GM21367 (cell line): ENCODE results near the gene STIM1.
"Not testable (repeated sequence)": the region's sequence is repeated elsewhere in the genome, so short reads cannot be mapped to it uniquely, and the experiment has no call there.

ENCODE experiments used
- ATAC-seq: cut with Tn5 transposase; IDR thresholded peaks from one replicate; pipeline ENCODE4 v1.9.1; 2021; ENCODE audit not compliant: unreplicated experiment

STIM1 gene

DNA sequence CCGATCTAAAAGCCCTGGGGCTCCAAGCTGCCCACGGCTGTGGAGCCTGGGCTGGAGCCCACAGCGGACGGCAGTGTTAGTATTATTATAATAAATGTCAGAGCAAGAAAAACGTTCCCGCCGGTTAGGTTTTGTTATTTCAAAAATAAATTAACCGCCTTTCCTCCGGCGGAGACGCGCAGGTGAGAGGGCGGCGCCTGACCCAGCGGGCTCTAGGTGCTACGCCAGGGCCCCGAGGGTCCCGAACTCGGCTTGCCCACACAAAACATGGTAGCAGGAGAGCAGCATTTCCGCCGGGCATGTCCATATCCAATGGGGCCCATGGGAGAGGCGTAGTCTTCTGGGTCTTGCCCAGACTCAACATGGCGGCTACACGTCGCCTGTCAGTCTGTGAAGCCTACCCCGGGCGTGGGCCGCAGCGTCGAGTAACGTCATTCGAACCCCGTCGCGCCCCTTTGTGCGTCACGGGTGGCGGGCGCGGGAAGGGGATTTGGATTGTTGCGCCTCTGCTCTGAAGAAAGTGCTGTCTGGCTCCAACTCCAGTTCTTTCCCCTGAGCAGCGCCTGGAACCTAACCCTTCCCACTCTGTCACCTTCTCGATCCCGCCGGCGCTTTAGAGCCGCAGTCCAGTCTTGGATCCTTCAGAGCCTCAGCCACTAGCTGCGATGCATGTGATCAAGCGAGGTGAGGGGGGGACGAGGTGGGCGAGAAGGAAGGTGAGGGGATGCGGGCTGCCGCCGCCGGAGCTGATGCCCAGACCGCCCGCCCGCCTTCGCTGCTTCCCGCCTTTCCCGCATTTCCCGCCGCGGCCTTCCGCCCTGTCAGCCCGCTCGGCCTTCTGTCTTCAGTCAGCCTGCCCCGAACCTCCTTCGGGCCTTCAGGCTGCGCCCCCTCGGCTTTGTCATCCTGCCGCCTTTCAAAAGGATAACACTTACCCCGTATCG, 239.2 kb downstream of the STIM1 start, which contains the start of gene RRM1:
TSS of gene RRM1 (plus strand) at position 452 of the 944 bp plus-strand sequence. CDS start at position 666, 214 bp downstream.
- peak; percentile 93 for ATAC-seq

DNA sequence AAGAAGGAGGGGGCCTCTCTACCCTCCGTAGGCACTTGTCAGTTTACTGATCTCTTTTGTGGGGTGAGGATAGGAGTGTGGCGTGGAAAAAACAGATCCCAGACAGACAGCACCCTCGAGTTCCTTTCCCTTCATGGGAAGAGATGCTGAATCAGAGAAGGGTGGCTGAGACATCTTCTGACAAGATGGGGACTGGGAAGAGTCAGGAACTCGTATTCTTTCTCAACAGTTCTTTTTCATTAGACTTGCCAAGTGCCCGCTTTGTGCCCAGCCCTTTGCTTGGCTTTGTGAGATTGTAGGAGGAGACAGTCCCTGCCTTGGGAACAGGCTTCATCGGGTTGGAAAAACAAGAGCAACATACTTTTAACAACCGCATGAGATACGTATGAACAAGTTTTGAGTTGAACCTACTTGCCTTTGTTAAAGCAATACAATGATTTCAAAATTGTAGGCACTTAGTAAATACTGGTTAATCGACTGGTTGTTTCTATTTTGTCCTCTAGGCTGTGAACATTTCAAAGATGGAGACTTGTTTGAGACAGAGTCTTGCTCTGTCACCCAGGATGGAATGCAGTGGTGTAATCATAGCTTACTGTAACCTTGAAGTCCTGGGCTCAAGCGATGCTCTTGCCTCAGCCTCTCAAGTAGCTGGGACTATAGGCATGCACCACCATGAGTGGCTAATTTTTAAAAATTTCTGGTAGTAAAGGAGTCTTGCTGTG, 240.2 kb downstream of the STIM1 start:
- no peak for ATAC-seq

DNA sequence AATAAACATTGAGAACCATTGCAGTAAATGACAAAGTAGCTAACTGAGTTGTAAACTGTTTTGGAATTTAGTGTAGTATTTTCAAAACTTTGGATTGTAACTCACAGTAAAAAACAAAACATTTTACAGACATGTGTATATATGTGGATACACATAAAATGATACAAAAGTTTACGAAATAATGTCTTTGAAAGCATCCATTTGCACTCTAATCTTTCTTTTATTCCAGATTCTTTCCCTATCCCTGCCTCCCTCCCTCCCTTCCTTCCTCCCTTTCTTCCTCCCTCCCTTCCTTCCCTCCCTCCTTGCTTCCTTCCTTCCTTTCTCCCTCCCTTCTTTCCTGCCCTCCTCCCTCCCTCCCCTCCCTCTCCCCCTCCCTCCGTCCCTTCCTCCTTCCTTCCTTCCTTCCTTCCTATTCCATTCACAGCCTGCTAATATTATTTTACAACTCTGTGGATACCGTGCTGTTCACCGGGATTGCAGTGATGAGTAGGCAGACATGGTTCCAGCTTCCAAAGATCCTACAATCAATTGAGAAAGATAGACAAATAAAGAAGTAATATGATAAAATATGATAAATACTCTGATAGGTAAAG, 242.7 kb downstream of the STIM1 start:
- ATAC-seq = no peak

DNA sequence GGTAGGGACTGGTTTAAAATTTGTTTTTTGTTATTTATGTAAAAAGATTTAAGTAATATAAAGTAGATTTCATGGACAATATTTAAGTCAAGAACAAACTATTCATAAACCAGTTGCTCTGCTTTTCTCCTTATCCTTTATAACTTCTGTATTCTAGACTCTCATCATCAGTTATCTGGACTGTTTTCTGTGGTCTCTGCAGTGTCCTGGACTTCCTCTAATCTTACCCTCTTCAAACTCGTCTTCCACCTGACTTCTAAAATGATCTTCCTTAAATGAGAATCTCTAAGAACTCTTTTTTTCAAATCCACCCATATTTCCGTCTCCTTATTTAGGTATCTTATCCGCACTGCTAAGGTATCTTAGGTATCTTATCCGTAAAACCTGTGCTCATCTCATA, 247.2 kb downstream of the STIM1 start:
- ATAC-seq = no peak

DNA sequence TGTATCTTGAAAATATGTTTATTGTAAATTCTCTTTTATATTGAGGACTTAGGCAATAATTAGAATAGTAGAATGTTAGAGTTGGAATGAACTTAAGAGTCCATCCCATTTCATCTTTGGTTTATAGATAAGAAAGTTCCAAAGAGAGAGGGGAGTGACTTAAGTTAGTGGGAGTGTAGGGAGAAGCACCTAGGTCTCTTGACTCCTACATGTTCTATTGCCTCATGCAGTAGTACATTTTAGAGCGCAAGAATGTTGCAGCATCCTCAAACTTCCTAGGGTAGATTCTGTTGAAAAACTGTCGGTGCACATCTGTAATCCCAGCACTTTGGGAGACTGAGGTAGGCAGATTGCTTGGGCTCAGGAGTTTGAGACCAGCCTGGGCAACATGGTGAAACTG, 247.8 kb downstream of the STIM1 start:
- ATAC-seq = no peak

DNA sequence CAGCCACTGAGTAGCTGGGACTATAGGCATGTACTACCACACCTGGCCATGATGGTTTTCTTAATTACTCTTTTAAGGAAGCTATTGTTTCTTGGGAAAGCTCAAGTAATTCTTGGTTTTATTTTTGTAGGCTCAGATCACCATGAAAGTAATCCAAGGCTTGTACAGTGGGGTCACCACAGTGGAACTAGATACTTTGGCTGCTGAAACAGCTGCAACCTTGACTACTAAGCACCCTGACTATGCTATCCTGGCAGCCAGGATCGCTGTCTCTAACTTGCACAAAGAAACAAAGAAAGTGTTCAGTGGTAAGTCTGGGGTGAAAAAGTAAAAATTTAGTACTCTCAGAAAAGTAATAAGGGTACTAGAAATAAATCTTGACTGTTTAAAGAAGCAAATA, 250.5 kb downstream of the STIM1 start:
- no peak for ATAC-seq

DNA sequence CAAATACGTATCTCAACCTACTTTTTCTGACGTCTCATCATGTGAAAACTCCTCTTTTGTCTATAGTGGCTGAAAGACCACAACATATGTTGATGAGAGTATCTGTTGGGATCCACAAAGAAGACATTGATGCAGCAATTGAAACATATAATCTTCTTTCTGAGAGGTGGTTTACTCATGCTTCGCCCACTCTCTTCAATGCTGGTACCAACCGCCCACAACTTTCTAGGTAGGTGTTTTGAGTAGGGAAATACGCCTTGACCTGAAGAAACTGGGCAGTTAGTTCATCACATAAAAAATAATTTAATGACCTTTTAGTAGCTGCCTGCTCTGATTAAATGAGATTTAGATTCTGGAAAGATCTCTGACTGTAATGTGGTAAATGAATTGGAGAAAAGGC, 256.4 kb downstream of the STIM1 start:
- no peak for ATAC-seq

DNA sequence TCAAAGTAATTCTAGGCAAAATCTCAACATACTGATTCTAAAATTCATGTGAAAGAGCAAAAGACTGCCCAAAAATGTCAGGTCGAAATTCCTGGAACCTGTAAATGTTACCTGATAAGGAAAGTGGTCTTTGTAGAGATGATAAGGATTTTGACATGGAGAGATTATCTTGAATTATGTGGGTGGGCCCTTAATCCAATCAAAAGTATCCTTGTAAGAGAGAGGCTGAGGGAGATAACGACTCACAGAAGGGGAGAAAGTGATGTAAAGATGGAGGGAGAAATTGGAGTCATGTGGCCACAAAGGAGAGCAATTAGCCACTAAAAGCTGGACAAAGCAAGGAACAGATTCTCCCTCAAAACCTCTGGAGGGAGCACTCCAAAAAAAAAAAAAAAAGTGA, 259.7 kb downstream of the STIM1 start:
- no peak for ATAC-seq

DNA sequence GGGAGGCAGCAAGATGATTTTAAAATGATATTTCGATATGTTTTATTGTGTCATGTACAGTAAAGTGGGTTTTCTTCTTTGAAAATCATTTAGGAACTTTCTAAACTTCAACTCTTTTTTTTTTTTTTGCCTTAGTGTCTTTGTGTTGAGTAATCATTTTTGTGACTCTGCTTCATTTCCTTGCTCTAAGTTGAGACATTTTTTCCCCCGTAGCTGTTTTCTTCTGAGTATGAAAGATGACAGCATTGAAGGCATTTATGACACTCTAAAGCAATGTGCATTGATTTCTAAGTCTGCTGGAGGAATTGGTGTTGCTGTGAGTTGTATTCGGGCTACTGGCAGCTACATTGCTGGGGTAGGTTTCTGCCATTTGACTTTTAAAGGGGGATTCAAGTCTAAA, 262.6 kb downstream of the STIM1 start:
- no peak for ATAC-seq

DNA sequence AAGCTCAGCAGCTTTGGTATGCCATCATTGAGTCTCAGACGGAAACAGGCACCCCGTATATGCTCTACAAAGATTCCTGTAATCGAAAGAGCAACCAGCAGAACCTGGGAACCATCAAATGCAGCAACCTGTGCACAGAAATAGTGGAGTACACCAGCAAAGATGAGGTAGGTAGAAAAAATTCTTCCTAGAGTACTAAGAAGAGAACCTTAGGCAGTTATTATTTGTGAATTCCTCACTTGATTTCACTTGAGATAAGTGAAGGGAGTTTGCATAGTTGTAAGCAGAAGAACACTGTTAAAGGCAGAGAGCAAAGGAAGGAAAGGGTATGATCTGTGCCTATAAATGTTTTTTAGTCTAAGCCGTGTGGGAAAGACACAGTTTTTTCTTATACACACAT, 267.8 kb downstream of the STIM1 start:
- no peak for ATAC-seq

DNA sequence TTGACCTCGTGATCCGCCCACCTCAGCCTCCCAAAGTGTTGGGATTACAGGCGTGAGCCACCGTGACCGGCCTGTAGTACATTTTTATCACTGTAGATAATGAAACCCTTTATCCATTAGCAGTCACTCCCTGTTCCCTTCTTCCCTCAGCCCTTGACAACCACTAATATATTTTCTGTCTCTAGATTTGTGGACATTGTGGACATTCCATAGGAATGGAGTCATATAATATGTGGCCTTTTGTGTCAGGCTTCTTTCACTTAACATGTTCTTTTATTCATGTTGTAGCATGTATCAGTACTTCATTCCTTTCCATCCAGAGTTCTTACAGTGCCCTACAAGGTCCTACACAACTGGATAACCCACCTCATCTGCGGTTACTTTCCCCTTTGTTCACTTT, 269.7 kb downstream of the STIM1 start:
- ATAC-seq = no peak

DNA sequence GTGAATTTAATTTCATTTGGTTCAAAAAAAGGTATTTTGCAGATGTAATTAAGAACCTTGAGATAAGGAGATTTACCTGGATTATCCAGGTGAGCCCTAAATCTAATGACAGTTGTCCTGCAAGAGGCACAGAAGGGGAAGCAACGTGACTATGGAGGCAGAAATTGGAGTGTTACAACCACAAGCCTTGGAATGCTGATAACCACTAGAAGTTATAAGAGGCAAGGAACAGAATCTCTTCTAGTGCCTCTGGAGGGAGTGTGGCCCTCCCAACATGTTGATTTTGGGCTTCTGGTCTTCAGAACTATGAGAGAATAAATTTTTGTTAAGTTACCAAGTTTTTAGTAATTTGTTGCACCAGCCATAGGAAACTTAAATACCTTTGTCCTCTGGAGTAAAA, 271.9 kb downstream of the STIM1 start:
- no peak for ATAC-seq

DNA sequence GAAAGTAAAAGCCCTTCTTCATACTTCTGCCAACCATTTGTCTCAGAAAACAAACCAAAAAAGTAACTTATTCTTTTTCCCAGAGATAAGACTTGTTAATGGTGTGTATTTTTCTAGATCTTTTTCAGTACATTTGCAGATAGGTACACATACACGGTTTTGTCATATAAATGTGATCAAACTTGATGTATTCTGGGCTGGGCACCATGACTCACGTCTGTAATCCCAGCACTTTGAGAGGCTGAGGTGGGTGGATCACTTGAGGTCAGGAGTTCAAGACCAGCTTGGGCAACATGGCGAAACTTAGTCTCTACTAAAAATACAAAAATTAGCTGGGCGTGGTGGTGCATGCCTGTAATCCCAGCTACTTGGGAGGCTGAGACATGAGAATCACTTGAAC, 274.8 kb downstream of the STIM1 start:
- ATAC-seq = not testable (repeated sequence)

DNA sequence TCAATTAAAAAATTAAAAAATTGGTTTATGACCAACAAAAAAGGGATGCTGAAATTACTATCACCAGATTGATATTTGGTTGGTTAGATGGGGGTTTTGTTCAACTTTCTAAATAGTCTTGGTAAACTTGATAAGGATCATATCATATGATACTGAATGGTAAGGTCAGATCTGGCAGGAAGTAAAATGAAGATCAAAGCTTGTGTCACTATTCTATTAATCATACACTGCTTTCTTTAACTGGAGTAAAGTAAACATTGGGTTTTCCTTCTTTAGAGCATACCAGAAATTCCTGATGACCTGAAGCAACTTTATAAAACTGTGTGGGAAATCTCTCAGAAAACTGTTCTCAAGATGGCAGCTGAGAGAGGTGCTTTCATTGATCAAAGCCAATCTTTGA, 279.3 kb downstream of the STIM1 start:
- ATAC-seq = no peak

DNA sequence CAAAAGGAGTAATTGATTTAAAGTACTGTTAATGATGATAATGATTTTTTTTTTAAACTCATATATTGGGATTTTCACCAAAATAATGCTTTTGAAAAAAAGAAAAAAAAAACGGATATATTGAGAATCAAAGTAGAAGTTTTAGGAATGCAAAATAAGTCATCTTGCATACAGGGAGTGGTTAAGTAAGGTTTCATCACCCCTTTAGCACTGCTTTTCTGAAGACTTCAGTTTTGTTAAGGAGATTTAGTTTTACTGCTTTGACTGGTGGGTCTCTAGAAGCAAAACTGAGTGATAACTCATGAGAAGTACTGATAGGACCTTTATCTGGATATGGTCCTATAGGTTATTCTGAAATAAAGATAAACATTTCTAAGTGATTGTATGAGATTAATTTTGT, 283.0 kb downstream of the STIM1 start:
- no peak for ATAC-seq

DNA sequence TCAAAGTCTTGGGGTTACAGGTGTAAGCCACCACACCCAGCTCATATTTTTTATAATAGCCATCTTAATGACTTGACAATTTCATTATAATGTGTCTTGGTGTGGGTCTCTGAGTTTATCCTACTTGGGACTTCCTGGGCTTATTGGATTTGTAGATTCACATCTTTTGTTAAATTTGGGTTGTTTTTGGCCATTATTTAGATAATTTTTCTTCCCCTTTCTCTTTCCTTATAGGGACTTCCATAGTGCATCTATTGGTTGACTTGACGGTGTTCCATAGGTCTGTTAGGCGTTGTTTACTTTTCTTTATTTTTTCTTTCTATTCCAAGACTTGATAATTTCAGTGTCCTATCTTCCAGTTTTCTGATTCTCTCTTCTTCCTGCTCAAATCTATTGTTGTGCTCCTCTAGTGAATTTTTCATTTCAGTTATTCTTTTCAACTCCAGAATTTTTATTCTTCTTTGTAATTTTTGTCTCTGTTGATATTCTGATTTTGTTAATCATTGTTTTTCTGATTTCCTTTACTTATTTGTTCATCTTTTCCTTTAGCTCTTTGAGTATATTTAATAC, 284.7 kb downstream of the STIM1 start:
- no peak for ATAC-seq
